Tongue (tissue), 2 donors: ENCODE results near the gene TEX29. TPM values are rescaled to one million over a fixed set of nuclear protein-coding genes. Genes with fewer than 3 reads are reported as not detected.

Experiments used
- DNase-seq: peaks from one replicate; pipeline ENCODE4 v3.0.0-alpha.2; 2015
- total RNA-seq: library from RNA; depleted of rRNA; stranded (reverse); fragments of >200 nt; gene quantifications from one replicate; pipeline ENCODE4 v1.2.3, GENCODE V29; 2014

Gene TEX29
- total RNA-seq, 1 donor from 2014 or later = 0.72 TPM

DNA sequence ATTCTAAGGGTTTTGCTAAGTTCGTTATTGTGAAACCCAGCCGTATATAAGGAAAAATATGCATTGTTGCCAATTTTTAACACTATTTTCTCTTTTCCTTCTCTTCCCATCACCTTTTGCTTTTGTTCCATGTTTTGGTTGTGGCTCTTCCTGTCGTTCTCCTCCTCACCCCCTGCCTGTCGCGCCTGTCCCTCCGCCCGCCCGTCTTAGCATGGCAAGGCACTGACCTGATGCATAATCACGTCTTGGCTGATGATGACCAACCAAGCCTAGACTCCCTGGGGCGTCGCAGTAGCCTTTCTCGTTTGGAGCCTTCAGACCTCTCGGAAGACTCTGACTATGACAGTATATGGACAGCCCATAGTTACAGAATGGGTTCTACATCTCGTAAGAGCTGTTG lies 28.5 kb upstream of the TEX29 start:
- DNase-seq = no peak

DNA sequence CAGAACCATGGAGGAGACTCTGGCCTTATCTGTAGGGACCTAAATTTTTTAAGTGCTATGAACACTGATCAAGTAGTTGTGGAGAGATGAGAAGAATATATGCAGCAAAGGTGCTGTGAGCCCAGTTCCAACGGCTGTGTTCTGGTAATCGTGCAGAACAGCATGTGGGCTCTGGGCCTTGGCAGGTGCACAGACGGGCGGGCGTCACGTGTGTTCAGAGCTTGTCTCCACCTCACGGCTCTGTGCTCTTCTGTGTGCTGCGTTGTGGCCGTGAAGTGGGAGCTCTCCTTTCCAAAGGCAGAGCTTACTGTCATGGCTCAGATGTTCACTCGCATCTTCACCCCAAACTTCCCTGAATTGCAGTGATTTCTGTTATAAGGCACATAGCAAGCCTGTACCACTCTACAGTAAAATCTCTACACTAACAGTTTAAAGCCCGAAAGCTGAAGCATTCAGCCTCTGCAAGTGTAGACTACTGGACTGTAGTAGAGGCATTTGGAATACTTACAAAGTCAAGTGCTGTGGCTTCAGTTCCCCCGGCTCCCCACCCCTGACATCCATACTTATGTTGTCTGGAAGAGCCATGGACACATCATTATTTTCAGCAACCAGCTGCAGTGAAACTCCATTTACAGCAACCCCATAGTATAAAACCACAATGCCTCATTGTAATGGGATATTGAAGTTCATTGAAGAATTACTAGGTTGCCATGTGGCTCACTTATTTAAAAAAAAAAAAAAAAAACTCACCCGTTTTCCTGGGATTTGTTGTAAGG lies 27.5 kb upstream of the TEX29 start:
- no peak for DNase-seq

DNA sequence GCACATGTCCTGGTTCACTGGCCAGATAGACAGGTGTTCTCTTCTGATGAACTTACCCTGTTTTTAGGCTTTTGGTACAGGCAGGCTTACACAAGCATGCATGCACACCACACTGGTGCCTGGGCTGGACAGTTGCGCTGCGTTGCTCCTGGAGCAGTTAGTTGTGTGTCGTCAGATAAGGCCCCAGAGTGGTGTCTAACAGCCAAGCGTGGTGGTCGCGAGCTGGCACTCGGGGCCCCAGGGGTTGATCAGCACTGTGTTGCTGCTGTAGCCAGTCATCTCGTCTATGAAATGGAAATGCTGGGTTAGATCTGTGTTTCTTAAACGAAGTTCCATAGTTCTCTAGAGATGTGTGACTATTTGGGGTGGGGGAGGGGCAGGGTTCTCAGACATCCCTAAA lies 24.6 kb upstream of the TEX29 start:
- DNase-seq = no peak

DNA sequence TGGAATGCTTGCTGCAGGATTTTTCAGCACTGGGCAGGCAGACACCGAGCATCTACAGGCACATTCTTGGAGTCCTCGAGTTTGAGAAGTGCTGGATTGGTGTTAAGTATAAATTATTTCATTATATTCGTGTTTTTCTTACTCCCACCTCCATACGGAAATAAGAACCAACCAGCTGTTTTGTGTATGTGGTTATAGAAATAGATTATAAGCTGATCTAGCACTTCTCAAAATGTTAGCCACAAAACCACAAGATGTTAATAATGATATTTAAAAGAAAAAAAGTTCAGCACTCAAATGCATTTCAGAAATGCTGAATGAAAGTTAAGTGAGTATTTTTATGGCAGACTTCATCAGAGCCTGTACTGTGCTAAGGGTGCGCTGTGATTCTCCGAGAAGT lies 24.0 kb upstream of the TEX29 start:
- no peak for DNase-seq

DNA sequence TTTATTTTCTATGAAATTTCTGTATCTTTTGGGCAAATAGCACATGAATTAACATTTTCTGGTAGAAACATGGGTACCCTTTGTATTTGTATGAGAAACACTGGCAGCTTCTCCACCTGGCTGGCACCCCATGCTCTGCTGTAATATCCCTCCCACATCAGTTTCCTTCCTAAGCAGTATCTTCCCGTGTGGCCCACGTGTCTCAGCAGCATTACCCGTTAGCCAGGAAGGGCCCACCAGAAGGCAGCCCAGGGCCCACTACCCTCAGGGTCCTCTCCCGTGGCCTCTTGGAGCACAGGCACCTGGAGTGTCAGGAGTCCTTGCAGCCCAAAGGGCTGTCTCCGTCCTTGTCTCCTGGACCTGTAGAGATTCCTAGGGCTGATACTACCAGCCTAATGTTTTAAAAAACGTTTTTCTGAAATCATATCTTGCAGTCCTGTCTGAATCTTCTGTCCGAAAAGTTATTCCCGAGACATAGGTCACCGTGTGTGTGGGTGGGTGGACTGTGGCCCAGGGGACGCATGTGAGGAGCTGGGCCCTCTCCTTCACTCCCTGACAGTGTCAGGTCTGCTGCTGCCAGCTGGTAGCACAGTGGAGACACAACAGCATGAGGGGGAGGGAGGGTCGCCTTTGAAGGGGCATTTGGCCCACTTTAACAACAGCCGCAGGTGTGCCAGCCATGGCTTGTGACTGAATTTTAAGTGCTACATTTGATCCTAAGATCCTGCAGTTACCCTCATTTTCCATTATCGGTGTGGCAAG lies 22.0 kb upstream of the TEX29 start:
- DNase-seq = no peak

DNA sequence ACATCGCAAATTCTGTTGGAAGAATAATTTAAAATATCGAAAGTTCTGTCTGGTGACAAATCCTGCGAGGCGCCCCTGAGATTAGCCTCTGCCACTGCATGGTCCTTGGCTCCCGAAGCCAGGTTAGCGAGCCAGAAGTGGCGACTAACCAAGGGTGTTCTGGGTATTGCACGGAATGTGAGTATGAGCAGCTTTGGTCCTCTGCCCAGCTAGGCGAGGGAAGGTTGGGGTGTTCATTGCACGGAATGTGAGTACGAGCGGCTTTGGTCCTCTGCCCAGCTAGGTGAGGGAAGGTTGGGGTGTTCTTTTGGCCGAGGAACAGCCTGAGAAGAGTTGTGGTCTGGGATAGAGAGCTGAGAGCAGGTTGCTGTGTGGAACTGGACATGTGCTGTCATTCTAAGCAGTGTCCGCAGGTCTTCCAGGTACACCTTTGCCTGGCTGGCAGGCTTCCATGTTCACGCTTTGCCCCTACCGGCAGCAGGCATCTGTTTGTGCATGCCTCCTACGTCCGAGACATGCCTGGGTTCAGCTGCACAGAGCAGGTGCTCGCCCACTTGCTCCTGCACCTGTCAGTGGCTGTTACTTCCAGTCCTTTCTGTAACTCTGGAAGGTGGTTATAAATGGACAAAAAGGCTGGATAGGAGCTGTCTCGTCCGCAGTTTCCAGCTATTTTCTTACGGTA lies 18.3 kb upstream of the TEX29 start:
- DNase-seq = peak; percentile 51

DNA sequence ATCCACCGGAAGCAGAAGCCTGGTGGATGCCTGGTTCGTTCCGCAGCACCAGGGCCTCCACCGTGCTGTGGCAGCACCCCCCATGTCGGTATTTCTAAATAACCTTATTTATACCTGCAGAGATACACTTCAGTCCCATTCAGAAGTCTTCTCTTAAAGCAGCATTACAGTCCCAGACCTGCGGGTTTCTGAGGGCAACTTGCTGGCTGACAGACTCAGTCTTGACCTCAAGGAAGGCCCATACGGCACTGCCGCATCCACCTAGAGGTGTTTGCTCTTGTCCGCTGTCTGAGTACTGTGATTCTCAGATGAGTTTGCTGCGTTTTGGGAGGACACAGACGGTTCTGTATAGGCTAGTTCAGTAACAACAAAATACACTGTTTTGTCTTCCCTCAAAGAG lies 16.9 kb upstream of the TEX29 start:
- DNase-seq = no peak

DNA sequence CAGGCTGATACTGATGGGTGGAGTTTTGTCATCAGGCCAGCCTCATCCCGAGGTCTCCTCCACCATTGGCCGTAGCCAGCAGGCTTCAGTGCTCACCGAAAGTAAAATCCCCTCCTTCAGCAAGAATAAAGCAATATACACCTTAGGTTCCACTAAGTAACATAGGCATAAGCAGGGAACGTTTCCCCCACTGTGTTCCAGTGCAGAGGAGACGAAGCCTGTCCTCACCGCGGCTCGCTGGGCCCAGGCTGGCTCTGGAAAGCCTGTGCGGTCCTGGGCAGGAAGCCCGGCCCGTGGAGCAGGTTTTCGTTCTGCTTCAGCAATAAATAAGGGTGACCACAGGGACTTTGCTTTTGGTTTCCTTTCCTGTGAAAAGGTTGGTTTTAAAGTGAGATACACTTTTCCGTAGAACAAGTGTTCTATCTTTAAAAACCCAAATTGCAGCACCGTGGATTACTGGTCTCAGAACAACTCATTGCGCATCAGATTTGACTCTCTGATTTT lies 16.3 kb upstream of the TEX29 start:
- no peak for DNase-seq

DNA sequence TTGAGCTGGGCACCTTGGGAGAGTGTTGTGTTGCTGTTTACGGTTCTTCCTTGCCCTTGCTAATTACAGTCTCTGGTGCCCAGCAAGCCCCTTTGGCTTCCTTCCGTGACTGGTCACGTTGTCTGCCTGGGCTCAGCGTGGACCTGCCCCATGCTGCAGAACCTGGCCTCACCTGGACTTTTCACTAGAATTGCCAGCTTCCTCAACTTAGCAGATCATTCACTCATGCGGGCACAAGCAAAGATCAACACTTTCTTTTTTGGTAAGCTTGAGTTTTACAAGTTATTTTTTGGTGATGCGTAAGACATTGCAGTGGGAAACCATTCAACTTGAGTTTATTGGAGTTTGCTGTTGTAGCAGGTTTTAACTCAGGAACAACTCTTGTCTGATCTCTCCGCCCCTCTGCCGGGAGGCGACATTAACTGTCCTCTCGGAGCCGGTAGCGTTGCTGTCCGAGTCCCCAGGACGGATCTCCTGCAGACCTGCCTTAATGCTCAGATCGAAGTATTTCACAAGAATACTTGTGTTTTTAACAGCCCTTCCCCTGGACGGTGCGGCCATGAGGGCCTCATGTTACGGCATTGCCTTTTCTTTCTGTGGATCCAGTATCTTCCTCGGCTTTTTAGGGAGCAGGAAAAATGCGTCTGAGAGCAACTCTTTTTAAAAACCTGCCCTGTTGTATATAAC lies 15.7 kb upstream of the TEX29 start:
- DNase-seq = no peak

DNA sequence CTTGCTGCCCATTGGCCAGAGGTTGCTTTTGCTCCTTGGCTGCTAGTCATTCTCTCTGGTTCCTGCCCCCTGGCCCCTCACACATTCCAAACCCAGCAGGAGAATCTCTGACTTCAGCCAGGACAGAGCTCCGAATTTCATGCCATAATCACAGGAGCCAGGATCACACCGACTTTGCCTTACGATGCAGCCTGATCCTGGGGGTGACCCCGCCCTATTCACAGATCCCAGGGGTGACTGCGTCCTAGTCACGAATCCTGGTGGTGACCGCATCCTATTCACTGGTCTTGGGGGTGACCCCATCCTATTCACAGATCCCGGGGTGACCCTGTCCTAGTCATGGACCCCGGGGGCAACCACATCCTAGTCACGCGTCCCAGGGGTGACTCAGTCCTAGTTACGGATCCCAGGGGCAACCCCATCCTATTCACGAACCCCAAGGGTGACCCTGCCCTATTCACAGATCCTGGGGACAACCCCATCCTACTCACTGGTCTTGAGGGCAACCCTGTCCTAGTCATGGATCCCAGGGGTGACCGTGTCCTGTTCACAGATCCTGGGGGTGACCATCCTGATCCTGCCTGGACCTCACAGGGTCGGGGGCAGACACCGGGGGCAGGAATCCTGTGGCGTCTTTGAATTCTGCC lies 7.4 kb upstream of the TEX29 start:
- no peak for DNase-seq

DNA sequence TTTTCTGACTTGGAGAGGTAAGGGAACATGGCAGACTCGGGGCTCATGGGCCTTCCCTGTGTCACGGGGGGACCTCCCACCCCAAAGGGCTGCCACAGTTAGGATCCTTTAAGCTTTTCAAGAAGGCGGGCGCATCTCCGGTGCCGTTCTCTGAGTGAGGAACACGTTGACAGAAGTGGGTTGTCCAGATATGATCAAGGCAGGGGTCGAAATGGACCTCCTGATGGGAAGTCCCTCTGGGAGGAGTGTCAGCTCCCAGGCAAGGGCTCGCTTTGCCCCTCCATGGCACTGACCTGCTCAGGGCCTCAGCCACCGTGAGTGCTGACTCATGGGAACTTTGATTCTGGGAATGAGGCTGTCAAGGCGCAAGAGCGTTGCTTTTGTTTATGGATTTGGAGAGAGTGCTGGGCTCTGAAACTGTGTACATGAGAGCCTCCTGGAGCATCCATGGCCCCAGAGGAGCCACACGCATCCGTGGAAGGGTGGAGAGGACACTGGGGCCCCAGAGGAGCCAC lies 6.5 kb upstream of the TEX29 start:
- DNase-seq = no peak

DNA sequence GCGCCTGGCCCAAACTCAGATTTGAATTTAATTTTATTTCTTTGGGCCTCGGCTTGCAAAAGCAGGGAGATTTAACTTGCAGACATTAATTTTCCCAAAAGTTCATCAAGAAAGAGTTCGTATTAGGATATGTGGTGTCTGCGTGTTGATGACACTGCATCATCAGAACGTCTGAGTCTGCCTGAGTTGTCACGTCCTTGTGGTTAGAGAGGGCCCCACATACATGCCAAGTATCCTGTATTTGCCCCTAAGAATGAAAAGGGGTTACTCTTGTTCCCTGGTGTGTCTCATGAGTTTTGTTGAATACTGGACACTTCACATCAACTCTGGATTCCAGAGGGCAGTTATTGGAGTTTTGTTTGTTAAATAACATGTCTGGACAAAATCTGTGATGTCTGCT lies 5.6 kb upstream of the TEX29 start:
- DNase-seq = no peak

DNA sequence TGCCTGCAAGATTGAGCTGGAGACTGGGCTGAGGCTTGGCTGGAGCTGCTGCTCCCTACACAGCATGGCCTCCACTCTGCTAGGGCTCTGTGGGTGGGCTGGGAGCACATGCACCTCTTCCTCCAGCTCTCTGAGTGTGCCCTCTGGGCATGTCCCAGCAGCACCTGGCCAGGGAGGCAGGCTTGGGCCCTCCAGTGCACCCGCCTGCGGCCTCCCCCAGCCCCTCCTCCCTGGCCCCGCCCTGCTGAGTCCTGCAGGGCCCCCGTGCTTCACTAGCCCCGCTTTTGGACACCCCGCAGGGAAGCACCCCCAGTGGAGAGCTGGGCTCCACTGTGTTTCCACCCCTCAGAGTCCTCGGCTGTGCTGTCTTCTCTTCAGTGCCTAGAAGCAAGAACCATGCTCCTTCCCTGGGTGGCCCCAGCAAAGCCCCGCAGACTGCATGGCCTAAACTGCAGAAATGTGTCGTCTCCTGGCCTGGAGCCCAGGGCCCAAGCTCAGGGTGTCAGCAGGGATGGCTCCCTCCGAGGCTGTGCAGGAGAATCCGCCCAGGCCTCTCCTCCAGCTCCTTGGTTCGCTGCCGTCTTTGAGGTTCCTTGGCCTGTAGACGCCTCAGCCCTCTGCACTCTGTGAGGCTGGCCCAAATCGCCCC lies 5.0 kb upstream of the TEX29 start:
- DNase-seq = no peak

DNA sequence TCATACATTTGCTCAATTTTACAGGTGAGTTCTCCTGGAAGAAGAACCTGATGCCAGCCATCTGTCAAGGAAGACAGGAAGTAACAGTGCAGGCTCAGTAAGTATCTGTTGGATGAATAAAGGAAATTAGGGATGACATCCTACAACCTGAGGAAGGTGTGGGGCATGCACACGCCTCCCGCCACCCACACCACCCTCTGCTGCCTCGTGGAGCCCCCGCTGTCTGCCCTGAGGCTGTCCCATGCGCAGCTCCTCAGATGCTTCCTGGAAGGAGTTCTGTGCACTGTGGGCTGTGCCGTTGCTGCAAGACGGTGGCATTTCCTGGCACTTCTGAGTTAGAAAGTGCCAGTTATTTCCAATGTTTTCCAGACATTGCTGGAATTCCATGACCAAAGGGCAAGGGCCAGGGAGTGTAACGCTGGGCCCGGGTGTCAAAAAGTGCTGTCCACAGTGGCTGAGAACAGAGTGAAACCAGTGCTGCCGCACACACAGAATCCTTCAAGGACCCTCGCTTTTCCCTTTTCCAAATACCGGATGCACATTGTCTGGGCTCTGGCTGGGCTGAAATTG lies 4.2 kb upstream of the TEX29 start:
- no peak for DNase-seq

DNA sequence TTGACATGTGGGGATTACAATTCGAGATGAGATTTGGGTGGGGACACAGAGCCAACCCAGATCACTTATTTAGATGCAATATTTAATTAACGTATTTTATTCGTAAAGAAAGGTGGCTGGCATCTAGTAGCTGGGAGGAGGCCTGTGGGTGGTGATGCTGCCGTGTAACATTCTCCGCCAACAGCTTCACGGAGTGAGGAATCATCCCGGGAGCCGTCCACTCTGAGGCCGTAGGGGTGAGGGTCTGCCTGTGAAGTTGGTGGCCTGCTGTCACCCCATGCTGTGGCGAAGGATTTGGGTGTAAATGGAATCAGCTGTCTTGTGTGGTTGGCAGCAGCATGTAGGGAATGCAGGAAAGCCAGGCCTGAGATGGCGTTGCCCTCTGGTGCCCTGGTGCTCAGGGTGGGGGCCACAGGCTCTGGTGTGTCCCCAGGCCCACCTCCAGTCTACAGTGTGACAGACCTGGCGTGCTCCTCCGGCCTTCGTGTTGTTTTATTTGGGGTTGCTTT lies 3.3 kb upstream of the TEX29 start:
- DNase-seq = no peak

DNA sequence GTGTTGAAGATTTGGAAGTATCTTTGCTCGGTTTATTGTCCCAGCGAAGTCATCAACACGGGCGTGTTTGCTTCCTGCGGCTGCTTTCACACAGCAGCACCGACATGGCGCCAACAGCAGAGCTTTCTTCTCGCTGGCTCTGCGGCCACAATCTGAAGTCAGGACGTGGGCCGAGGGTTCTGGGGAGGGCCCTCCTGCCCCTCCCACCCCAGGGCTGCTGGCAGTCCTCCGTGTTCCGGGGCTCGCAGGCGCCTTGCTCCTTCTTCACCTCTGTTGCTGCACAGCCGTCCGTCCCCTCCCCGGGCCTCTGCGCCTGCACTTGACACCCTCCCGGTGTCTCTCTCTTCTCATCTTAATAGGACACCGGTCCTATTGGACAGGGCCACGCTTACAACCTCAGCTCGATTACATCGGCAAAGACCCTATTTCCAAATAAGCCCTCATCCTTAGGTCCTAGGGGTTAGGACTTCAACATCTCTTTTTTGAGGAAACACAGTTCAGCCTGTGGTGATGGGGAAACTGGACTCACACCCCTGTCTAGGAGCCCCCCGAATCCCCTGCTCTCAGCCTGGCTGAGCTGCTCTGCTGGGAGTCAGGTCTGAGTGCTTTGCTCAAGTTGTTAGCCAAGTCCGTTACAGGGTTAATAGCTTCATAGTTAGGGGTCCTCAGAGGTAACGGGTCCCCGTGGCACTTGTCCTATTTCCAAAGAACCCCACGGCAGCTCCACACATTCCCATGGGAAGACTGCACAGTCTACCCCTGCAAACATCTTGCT lies 2.7 kb upstream of the TEX29 start:
- no peak for DNase-seq

DNA sequence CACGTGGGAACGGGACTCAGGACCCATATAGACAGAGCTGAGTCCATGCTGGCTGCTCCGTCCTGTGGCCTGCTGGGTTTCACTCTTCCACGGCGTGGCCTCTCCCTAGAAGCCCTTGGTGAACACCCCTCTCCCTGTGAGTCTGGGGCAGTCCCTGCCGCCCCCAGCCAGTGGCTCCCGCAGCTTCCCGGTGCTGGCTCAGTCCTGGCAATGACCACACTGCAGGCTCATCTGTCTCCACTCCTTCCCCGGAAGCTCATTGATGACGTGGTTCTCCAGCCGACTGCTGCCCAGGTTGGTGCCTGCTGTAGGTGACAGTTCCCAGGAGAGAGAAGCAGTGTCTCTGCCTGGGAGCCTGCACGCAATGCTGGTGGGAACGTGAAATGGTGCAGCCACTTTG lies 2.1 kb upstream of the TEX29 start:
- DNase-seq = no peak

DNA sequence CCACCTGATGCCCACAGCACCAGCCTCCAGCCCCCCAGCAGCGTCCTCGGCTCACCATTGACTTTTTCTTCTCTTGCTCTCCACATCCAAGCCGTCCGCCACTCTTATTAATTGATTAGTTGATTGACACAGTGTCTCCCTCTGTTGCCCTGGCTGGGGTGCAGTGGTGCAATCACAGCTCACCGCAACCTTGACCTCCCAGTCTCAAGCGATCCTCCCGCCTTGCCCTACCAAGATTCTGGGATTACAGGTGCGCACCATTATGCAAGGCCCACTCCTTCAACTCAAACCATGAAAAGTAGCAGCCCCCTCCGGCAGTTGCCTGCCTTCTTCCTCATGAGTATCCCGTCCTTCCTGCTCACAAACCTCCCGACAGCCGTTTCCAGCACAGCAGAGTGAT lies 921 bp upstream of the TEX29 start:
- no peak for DNase-seq

DNA sequence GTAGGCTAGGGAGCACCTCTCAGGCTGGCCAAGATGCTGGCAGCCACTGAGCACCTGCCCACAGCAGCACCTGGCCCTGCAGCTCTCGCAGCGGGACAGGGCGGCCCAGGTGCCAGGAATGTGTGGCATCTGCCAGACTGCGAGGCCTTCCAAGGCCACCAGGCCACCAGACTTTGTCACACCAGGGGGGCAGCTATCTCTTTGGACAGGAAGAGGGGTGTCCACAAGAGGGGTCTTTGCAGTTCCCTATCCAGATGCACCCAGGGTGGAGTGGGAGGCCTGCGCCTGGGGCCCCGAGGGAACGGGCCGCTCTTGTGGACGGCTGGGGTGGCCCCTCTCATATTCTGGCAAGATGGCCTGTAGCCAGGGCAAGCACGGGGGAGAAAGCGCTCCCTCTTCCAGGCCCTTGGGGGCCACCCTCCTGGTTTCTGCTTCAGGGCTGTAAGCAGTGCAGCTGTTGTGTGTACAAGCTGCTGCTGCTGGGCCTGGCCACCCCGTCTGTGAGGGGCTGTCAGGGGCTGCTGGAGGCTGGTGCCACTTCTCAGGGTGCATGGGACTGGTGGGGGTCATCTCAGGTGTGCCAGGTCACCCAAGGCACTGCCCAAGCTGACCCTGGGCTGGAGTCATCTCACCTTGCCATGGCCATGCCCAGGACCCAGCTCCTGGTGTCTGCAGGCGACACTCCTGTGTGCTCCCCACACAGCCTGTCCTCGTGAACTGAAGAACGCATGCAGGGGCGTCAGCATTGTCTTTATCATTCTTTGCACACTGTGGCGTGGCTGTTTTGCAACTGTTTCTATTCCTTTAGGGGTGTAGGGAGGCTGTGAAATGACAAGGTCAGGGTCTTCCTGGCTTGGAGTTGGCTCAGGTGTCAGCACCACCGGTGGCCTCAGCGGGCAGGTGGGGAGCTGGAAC lies 1.8 kb downstream of the TEX29 start:
- no peak for DNase-seq
